OCI-LY1 (cell line): ENCODE data around the gene GPR148.
"Not testable (repeated sequence)": the region's sequence is repeated elsewhere in the genome, so short reads cannot be mapped to it uniquely, and the experiment has no call there.

Experiments used
- H2AFZ ChIP-seq: fragments of 200-600 bp; sonication (generic), shearing (Covaris generic); 2 replicates; pipeline ENCODE4 v1.6.0; 2014; ENCODE audit warnings: antibody characterized with exemption, mild to moderate bottlenecking, low read length
- H3F3A ChIP-seq: fragments of 200-600 bp; sonication (generic), shearing (Covaris generic); 2 replicates; pipeline ENCODE4 v1.6.0; 2014; ENCODE audit warnings: mild to moderate bottlenecking, antibody characterized with exemption, low read length, moderate library complexity; ENCODE audit not compliant: insufficient read depth
- H3K27ac ChIP-seq: fragments of 200-600 bp; sonication (generic); 2 replicates; pipeline ENCODE4 v1.5.1; 2014; ENCODE audit warnings: low read length, mixed run types, mild to moderate bottlenecking, low read depth; ENCODE audit not compliant: poor library complexity, severe bottlenecking
- H3K27me3 ChIP-seq: fragments of 200-600 bp; sonication (generic); 2 replicates; pipeline ENCODE4 v1.6.0; 2014; ENCODE audit warnings: antibody characterized with exemption, mild to moderate bottlenecking, low read length, moderate library complexity; ENCODE audit not compliant: insufficient read depth
- H3K36me3 ChIP-seq: fragments of 200-600 bp; sonication (generic); 2 replicates; pipeline ENCODE4 v1.6.1; 2014; ENCODE audit warnings: mild to moderate bottlenecking, antibody characterized with exemption, low read length, moderate library complexity, mixed read lengths; ENCODE audit not compliant: insufficient read depth
- H3K4me1 ChIP-seq: fragments of 200-600 bp; sonication (generic); 2 replicates; pipeline ENCODE4 v1.5.1; 2014; ENCODE audit warnings: mild to moderate bottlenecking, low read length, moderate library complexity; ENCODE audit not compliant: insufficient read depth, severe bottlenecking
- H3K4me2 ChIP-seq: fragments of 200-600 bp; sonication (generic), shearing (Covaris generic); 2 replicates; pipeline ENCODE4 v1.6.1; 2014; ENCODE audit warnings: low read length
- H3K4me3 ChIP-seq: fragments of 200-600 bp; sonication (generic); 2 replicates; pipeline ENCODE4 v1.5.1; 2014; ENCODE audit warnings: low read length, low read depth, mild to moderate bottlenecking, mixed read lengths; ENCODE audit not compliant: poor library complexity, severe bottlenecking
- H3K79me2 ChIP-seq: fragments of 200-600 bp; shearing (Covaris generic); 2 replicates; pipeline ENCODE4 v1.6.1; 2016; ENCODE audit warnings: mixed run types, low read length, mixed read lengths; ENCODE audit not compliant: insufficient read depth
- H3K9ac ChIP-seq: fragments of 200-600 bp; sonication (generic), shearing (Covaris generic); 2 replicates; pipeline ENCODE4 v1.6.1; 2014; ENCODE audit warnings: mild to moderate bottlenecking, low read length, mixed read lengths
- H3K9me2 ChIP-seq: fragments of 200-600 bp; sonication (generic), shearing (Covaris generic); 2 replicates; pipeline ENCODE4 v1.6.1; 2014; ENCODE audit warnings: low read depth, mild to moderate bottlenecking, low read length, mixed read lengths
- H3K9me3 ChIP-seq: fragments of 200-600 bp; shearing (Covaris generic); 2 replicates; pipeline ENCODE4 v1.6.1; 2014; ENCODE audit warnings: low read length, mixed read lengths
- H4K20me1 ChIP-seq: fragments of 200-600 bp; sonication (generic), shearing (Covaris generic); 2 replicates; pipeline ENCODE4 v1.6.0; 2016; ENCODE audit warnings: mild to moderate bottlenecking, low read length; ENCODE audit not compliant: insufficient read depth
- EZH2 ChIP-seq: fragments of 200-600 bp; sonication (generic), shearing (Covaris generic); IDR thresholded peaks from 2 replicates; pipeline ENCODE4 v1.8.0; 2017; ENCODE audit warnings: borderline replicate concordance, mixed run types, mild to moderate bottlenecking, antibody characterized with exemption, low read length, moderate library complexity, mixed read lengths
- TF ChIP-seq, protein P1 (sequence below): fragments of 200-600 bp; sonication (generic), shearing (Covaris generic); IDR thresholded peaks from 2 replicates; pipeline ENCODE4 v1.5.1; 2017; ENCODE audit warnings: mild to moderate bottlenecking, antibody characterized with exemption, low read length, moderate library complexity, mixed read lengths

Gene GPR148

DNA sequence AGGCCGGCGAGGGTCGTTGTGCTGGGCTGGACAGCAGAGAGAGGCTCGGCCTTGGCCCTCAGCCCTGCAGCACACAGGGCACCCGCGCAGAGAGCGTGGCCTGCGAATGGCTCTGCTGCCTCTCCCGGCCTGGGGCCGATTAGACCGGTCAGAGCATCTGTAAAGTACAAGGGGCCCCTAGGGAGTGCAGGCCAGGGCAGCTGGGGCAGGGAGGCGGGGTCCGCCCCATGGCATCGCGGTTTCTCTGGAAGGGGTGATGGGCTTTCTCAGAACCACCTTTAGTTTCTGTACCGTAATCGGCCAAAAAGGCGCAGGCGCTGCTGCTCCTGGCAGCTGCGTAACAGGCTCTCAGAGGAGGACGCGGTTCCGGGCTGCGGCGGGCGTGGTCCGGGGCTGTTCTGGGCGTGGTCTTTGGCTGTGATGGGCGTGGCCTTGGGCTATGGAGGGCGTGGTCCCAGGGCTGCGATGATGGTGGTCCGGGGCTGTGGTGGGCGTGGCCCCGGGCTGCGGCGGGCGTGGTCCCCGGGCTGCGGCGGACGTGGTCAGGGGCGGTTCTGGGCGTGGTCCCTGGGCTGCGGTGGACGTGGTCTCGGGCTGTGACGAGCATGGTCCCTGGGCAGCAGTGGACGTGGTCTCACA is 1.5 kb upstream of the GPR148 start:
- no peak overlapping the region for H3K9ac ChIP-seq
- no peak overlapping the region for H3K4me3 ChIP-seq
- no peaks in the 10 kb centered on the region for H3K4me1 ChIP-seq
- H3K9me3 ChIP-seq: no peaks in the 10 kb centered on the region
- H3K79me2 ChIP-seq: no peaks in the 10 kb centered on the region
- no peak overlapping the region for H3K27ac ChIP-seq
- H3K4me2 ChIP-seq: no peak overlapping the region
- no peaks in the 10 kb centered on the region for H3K27me3 ChIP-seq
- H3F3A ChIP-seq: no peaks in the 10 kb centered on the region
- no peaks in the 10 kb centered on the region for H4K20me1 ChIP-seq
- no peak for TF ChIP-seq EZH2
- TF ChIP-seq, protein P1, sequence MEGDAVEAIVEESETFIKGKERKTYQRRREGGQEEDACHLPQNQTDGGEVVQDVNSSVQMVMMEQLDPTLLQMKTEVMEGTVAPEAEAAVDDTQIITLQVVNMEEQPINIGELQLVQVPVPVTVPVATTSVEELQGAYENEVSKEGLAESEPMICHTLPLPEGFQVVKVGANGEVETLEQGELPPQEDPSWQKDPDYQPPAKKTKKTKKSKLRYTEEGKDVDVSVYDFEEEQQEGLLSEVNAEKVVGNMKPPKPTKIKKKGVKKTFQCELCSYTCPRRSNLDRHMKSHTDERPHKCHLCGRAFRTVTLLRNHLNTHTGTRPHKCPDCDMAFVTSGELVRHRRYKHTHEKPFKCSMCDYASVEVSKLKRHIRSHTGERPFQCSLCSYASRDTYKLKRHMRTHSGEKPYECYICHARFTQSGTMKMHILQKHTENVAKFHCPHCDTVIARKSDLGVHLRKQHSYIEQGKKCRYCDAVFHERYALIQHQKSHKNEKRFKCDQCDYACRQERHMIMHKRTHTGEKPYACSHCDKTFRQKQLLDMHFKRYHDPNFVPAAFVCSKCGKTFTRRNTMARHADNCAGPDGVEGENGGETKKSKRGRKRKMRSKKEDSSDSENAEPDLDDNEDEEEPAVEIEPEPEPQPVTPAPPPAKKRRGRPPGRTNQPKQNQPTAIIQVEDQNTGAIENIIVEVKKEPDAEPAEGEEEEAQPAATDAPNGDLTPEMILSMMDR: no peak
- no peak overlapping the region for H2AFZ ChIP-seq
- no peaks in the 10 kb centered on the region for H3K9me2 ChIP-seq
- no peaks in the 10 kb centered on the region for H3K36me3 ChIP-seq

DNA sequence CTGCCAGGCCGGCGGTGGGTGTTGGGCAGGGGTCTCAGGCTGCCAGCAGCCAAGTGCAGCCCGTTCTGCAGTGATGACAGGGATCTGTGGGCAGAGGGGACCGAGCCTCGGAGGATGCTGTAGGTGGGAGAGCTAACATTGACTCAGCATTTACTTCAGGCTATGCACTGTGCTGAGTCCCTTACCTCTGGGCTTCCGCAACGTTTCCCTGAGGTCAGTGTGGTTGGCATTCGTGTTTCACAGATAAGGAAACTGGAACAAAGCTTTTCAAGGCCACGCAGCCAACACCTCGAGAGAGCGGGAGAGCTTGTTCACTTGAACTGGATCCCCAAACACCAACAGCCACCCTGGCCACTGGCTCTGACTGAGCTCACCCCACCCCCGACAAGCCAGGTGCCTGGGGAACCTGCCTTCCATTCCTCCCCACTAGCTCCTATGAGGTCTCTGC is 839 bp upstream of the GPR148 start:
- Histone ChIP-seq H3K4me3 (no peak overlapping the region), H3K27ac (no peak overlapping the region), H4K20me1 (no peaks in the 10 kb centered on the region), H3K27me3 (no peaks in the 10 kb centered on the region), H2AFZ (no peak overlapping the region), H3F3A (no peaks in the 10 kb centered on the region), H3K9me3 (no peaks in the 10 kb centered on the region), H3K4me2 (no peak overlapping the region), H3K36me3 (no peaks in the 10 kb centered on the region), H3K9me2 (no peaks in the 10 kb centered on the region), H3K4me1 (no peaks in the 10 kb centered on the region), H3K79me2 (no peaks in the 10 kb centered on the region), H3K9ac (no peak overlapping the region)
- TF ChIP-seq EZH2: no peak

DNA sequence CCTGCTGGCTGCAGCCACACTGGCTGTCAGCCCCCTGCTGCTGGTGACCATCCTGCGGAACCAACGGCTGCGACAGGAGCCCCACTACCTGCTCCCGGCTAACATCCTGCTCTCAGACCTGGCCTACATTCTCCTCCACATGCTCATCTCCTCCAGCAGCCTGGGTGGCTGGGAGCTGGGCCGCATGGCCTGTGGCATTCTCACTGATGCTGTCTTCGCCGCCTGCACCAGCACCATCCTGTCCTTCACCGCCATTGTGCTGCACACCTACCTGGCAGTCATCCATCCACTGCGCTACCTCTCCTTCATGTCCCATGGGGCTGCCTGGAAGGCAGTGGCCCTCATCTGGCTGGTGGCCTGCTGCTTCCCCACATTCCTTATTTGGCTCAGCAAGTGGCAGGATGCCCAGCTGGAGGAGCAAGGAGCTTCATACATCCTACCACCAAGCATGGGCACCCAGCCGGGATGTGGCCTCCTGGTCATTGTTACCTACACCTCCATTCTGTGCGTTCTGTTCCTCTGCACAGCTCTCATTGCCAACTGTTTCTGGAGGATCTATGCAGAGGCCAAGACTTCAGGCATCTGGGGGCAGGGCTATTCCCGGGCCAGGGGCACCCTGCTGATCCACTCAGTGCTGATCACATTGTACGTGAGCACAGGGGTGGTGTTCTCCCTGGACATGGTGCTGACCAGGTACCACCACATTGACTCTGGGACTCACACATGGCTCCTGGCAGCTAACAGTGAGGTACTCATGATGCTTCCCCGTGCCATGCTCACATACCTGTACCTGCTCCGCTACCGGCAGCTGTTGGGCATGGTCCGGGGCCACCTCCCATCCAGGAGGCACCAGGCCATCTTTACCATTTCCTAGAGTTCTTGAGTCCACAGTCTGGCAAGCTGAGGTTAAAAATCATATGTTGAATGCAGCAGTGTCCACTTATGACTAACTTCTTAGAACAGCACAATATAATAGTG is 741 bp downstream of the GPR148 start:
- Histone ChIP-seq H3K4me1 (no peaks in the 10 kb centered on the region), H3K9ac (no peak overlapping the region), H3F3A (no peaks in the 10 kb centered on the region), H3K9me3 (no peaks in the 10 kb centered on the region), H3K27ac (no peak overlapping the region), H3K4me2 (no peak overlapping the region), H4K20me1 (no peaks in the 10 kb centered on the region), H2AFZ (no peak overlapping the region), H3K4me3 (no peak overlapping the region), H3K36me3 (no peaks in the 10 kb centered on the region), H3K9me2 (no peaks in the 10 kb centered on the region), H3K27me3 (no peaks in the 10 kb centered on the region), H3K79me2 (no peaks in the 10 kb centered on the region)
- TF ChIP-seq EZH2: no peak
- TF ChIP-seq, protein P1: no peak

DNA sequence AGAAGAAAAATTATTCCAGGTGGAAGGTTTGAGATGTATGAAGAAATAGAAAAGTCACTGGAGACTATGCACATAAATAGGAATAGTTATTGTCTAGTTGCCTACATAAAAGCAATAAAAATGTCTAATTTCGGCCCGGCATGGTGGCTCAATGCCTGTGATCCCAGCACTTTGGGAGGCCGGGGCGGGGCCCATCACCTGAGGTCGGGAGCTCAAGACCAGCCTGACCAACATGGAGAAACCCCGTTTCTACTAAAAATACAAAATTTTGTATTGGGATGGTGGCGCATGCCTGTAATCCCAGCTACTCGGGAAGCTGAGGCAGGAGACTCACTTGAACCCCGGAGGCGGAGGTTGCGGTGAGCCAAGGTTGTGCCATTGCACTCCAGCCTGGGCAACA is 3.4 kb downstream of the GPR148 start:
- not testable (repeated sequence) for H3K79me2 ChIP-seq, H3K36me3 ChIP-seq, H3K4me1 ChIP-seq, H3K4me2 ChIP-seq, H3K9me2 ChIP-seq, H2AFZ ChIP-seq, H3F3A ChIP-seq, H4K20me1 ChIP-seq, H3K27me3 ChIP-seq, H3K4me3 ChIP-seq, H3K9me3 ChIP-seq, H3K9ac ChIP-seq, H3K27ac ChIP-seq
